ENCODE data around the gene CEP78.

DNA sequence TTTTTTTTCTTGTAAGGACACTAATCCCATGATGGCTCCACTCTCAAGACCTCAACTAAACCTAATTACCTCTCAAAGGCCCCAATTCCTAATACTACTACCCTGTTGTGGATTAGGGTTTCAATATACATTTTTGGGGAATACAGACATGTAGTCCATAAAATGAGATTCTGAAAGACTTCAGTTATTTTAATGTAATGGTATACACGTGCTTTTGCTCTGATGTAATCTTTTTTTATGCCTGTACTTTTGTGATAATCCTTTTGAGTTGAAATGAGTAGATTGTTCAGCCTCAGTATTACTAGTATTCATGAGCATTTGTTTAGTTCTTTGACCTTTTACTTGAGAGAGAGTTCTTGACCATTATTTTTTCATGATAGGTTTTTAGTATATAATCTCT is 9.5 kb downstream of the CEP78 start:
- TF ChIP-seq CTCF (IDR thresholded peaks at IDR 0.05), result no peak
- TF ChIP-seq POLR2A (IDR thresholded peaks at IDR 0.05), result no peak
- no peak for TF ChIP-seq POLR2AphosphoS5 (IDR thresholded peaks at IDR 0.05; ENCODE audit: insufficient read depth in 1 of 2, low read depth in 1 of 2)
